ENCODE results near the gene ADAMTS17. TPM values are rescaled to one million over a fixed set of nuclear protein-coding genes. Genes with fewer than 3 reads are reported as not detected.

The ADAMTS17 gene
- total and polyA plus RNA-seq, 9 donors, result 3.1 to 8.2 (median 5.2) TPM

GRCh38 chr15:99955181-99955525, 386.6 kb downstream of the ADAMTS17 start:
- no peak for DNase-seq
- Histone ChIP-seq H3K27me3 (ENCODE audit: control insufficient read depth, insufficient read depth, low read length) (no peaks in the 10 kb centered on the region), H3K36me3 (ENCODE audit: control insufficient read depth, insufficient read depth, low read length) (no peaks in the 10 kb centered on the region), H3K4me3 (ENCODE audit: low read length) (no peak overlapping the region), H3K27ac (ENCODE audit: low read length) (no peak overlapping the region), H3K4me1 (ENCODE audit: control insufficient read depth, insufficient read depth, low read length) (peaks cover 23% of the 10 kb centered on the region), H3K9me3 (replicated peaks; ENCODE audit: control insufficient read depth, low read depth, low read length) (peaks cover 1% of the 10 kb centered on the region)
- 60% methylated on average over 1 of the region's 1 CpG for WGBS (ENCODE audit: insufficient coverage)

GRCh38 chr15:99954361-99955180, 387.2 kb downstream of the ADAMTS17 start:
- Histone ChIP-seq H3K4me3 (ENCODE audit: low read length) (no peak overlapping the region), H3K36me3 (ENCODE audit: control insufficient read depth, insufficient read depth, low read length) (no peaks in the 10 kb centered on the region), H3K4me1 (ENCODE audit: control insufficient read depth, insufficient read depth, low read length) (peaks cover 23% of the 10 kb centered on the region), H3K27me3 (ENCODE audit: control insufficient read depth, insufficient read depth, low read length) (no peaks in the 10 kb centered on the region), H3K9me3 (replicated peaks; ENCODE audit: control insufficient read depth, low read depth, low read length) (peaks cover 3% of the 10 kb centered on the region), H3K27ac (ENCODE audit: low read length) (peak overlapping the region; percentile 59)
- WGBS (ENCODE audit: insufficient coverage), result 61% methylated on average over 8 of the region's 11 CpGs
- DNase-seq, result peak; percentile 96

- H3K27ac ChIP-seq (ENCODE audit: low read length), result peak overlapping the region; percentile 59
Measured at GRCh38 chr15:99953886-99954285, 387.9 kb downstream of the ADAMTS17 start.

GRCh38 chr15:99951511-99951910, 390.3 kb downstream of the ADAMTS17 start:
- Histone ChIP-seq H3K4me3 (ENCODE audit: low read length) (no peak overlapping the region), H3K36me3 (ENCODE audit: control insufficient read depth, insufficient read depth, low read length) (no peaks in the 10 kb centered on the region), H3K9me3 (replicated peaks; ENCODE audit: control insufficient read depth, low read depth, low read length) (peaks cover 3% of the 10 kb centered on the region), H3K27ac (ENCODE audit: low read length) (peak overlapping the region; percentile 71), H3K27me3 (ENCODE audit: control insufficient read depth, insufficient read depth, low read length) (no peaks in the 10 kb centered on the region), H3K4me1 (ENCODE audit: control insufficient read depth, insufficient read depth, low read length) (peaks cover 20% of the 10 kb centered on the region)
- WGBS (ENCODE audit: insufficient coverage), result 80% methylated on average over 1 of the region's 5 CpGs
- DNase-seq, result peak; percentile 93

More at GRCh38 chr15:99953886-99954285, 387.9 kb downstream of the ADAMTS17 start:
- Histone ChIP-seq H3K36me3 (ENCODE audit: control insufficient read depth, insufficient read depth, low read length) (no peaks in the 10 kb centered on the region), H3K27me3 (ENCODE audit: control insufficient read depth, insufficient read depth, low read length) (no peaks in the 10 kb centered on the region), H3K4me3 (ENCODE audit: low read length) (no peak overlapping the region), H3K9me3 (replicated peaks; ENCODE audit: control insufficient read depth, low read depth, low read length) (peaks cover 3% of the 10 kb centered on the region), H3K4me1 (ENCODE audit: control insufficient read depth, insufficient read depth, low read length) (peaks cover 23% of the 10 kb centered on the region)
- WGBS (ENCODE audit: insufficient coverage), result 87% methylated on average over 4 of the region's 7 CpGs
- no peak for DNase-seq

GRCh38 chr15:99944131-99944530, 397.6 kb downstream of the ADAMTS17 start:
- Histone ChIP-seq H3K27ac (ENCODE audit: low read length) (no peak overlapping the region), H3K27me3 (ENCODE audit: control insufficient read depth, insufficient read depth, low read length) (no peaks in the 10 kb centered on the region), H3K4me3 (ENCODE audit: low read length) (no peak overlapping the region), H3K9me3 (replicated peaks; ENCODE audit: control insufficient read depth, low read depth, low read length) (peaks cover 20% of the 10 kb centered on the region), H3K4me1 (ENCODE audit: control insufficient read depth, insufficient read depth, low read length) (no peaks in the 10 kb centered on the region), H3K36me3 (ENCODE audit: control insufficient read depth, insufficient read depth, low read length) (no peaks in the 10 kb centered on the region)
- no peak for DNase-seq
- WGBS (ENCODE audit: insufficient coverage), result 89% methylated on average over 1 of the region's 1 CpG

GRCh38 chr15:99943466-99943865, 398.3 kb downstream of the ADAMTS17 start:
- Histone ChIP-seq H3K27me3 (ENCODE audit: control insufficient read depth, insufficient read depth, low read length) (no peaks in the 10 kb centered on the region), H3K36me3 (ENCODE audit: control insufficient read depth, insufficient read depth, low read length) (no peaks in the 10 kb centered on the region), H3K9me3 (replicated peaks; ENCODE audit: control insufficient read depth, low read depth, low read length) (peaks cover 20% of the 10 kb centered on the region), H3K4me3 (ENCODE audit: low read length) (no peak overlapping the region), H3K4me1 (ENCODE audit: control insufficient read depth, insufficient read depth, low read length) (no peaks in the 10 kb centered on the region), H3K27ac (ENCODE audit: low read length) (no peak overlapping the region)
- DNase-seq, result no peak
- WGBS (ENCODE audit: insufficient coverage), result 94% methylated on average over 6 of the region's 7 CpGs

GRCh38 chr15:99932676-99933402, 408.9 kb downstream of the ADAMTS17 start:
- Histone ChIP-seq H3K36me3 (ENCODE audit: control insufficient read depth, insufficient read depth, low read length) (no peaks in the 10 kb centered on the region), H3K4me3 (ENCODE audit: low read length) (no peak overlapping the region), H3K9me3 (replicated peaks; ENCODE audit: control insufficient read depth, low read depth, low read length) (no peaks in the 10 kb centered on the region), H3K27me3 (ENCODE audit: control insufficient read depth, insufficient read depth, low read length) (peaks cover 4% of the 10 kb centered on the region), H3K4me1 (ENCODE audit: control insufficient read depth, insufficient read depth, low read length) (peaks cover 15% of the 10 kb centered on the region), H3K27ac (ENCODE audit: low read length) (no peak overlapping the region)
- WGBS (ENCODE audit: insufficient coverage), result 78% methylated on average over 7 of the region's 13 CpGs
- DNase-seq, result no peak

- Histone ChIP-seq H3K9me3 (replicated peaks; ENCODE audit: control insufficient read depth, low read depth, low read length) (no peaks in the 10 kb centered on the region), H3K36me3 (ENCODE audit: control insufficient read depth, insufficient read depth, low read length) (no peaks in the 10 kb centered on the region), H3K27me3 (ENCODE audit: control insufficient read depth, insufficient read depth, low read length) (peaks cover 4% of the 10 kb centered on the region), H3K4me3 (ENCODE audit: low read length) (no peak overlapping the region), H3K27ac (ENCODE audit: low read length) (no peak overlapping the region), H3K4me1 (ENCODE audit: control insufficient read depth, insufficient read depth, low read length) (peaks cover 15% of the 10 kb centered on the region)
- WGBS (ENCODE audit: insufficient coverage), result 87% methylated on average over 9 of the region's 13 CpGs
- DNase-seq, result no peak
Measured at GRCh38 chr15:99931703-99932603, 409.8 kb downstream of the ADAMTS17 start.

GRCh38 chr15:99930696-99931095, 411.1 kb downstream of the ADAMTS17 start:
- Histone ChIP-seq H3K4me1 (ENCODE audit: control insufficient read depth, insufficient read depth, low read length) (peaks cover 20% of the 10 kb centered on the region), H3K36me3 (ENCODE audit: control insufficient read depth, insufficient read depth, low read length) (no peaks in the 10 kb centered on the region)
- no CpG with 5 or more reads among the region's 1 CpG for WGBS (ENCODE audit: insufficient coverage)

GRCh38 chr15:99929266-99929665, 412.5 kb downstream of the ADAMTS17 start:
- Histone ChIP-seq H3K4me1 (ENCODE audit: control insufficient read depth, insufficient read depth, low read length) (peaks cover 22% of the 10 kb centered on the region), H3K27me3 (ENCODE audit: control insufficient read depth, insufficient read depth, low read length) (peaks cover 4% of the 10 kb centered on the region), H3K27ac (ENCODE audit: low read length) (no peak overlapping the region), H3K4me3 (ENCODE audit: low read length) (no peak overlapping the region), H3K9me3 (replicated peaks; ENCODE audit: control insufficient read depth, low read depth, low read length) (no peaks in the 10 kb centered on the region), H3K36me3 (ENCODE audit: control insufficient read depth, insufficient read depth, low read length) (no peaks in the 10 kb centered on the region)
- no peak for DNase-seq
- 70% methylated on average over 10 of the region's 11 CpGs for WGBS (ENCODE audit: insufficient coverage)

More at GRCh38 chr15:99930696-99931095, 411.1 kb downstream of the ADAMTS17 start:
- Histone ChIP-seq H3K4me3 (ENCODE audit: low read length) (no peak overlapping the region), H3K27me3 (ENCODE audit: control insufficient read depth, insufficient read depth, low read length) (peaks cover 4% of the 10 kb centered on the region), H3K9me3 (replicated peaks; ENCODE audit: control insufficient read depth, low read depth, low read length) (no peaks in the 10 kb centered on the region), H3K27ac (ENCODE audit: low read length) (no peak overlapping the region)
- DNase-seq, result no peak
